NCI-H446 (cell line): ENCODE results near the gene MMP14.
"Not testable (repeated sequence)": the region's sequence is repeated elsewhere in the genome, so short reads cannot be mapped to it uniquely, and the experiment has no call there.

Source experiments
- DNase-seq, 2 experiments: peaks; one replicate each; lab custom pipeline; 2025; lab: John Stamatoyannopoulos, UW

The MMP14 gene

DNA sequence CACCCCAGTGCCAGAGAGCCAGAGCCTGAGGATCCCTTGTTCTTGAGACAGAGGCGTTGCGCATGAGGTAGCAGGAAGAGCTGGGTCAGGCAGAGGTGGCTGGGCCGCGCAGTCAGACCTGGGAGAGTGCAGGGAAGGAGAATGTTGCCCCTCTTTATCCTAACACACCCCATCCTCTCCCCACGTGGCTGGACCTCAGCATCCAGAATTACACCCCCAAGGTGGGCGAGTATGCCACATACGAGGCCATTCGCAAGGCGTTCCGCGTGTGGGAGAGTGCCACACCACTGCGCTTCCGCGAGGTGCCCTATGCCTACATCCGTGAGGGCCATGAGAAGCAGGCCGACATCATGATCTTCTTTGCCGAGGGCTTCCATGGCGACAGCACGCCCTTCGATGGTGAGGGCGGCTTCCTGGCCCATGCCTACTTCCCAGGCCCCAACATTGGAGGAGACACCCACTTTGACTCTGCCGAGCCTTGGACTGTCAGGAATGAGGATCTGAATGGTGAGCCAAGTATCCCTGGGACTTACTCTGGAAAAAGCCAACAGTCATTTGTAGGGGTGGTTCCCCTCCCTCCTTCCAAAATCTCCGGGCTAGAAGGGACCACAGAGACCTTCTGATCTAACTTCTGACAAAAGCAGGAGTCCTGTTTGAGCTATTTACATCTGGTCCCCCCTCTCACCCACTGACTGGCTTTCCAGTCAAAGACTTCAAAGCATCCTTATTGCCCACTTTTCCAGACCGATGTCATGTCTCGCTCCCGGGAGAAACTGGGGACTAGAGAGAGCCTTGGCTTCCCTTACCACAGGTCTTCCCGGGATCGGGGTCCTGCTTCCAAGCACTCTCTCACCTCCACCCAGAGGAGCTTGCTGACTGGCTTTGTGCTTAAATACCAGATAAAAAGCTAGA, 6.1 kb downstream of the MMP14 start:
- no peak for DNase-seq

DNA sequence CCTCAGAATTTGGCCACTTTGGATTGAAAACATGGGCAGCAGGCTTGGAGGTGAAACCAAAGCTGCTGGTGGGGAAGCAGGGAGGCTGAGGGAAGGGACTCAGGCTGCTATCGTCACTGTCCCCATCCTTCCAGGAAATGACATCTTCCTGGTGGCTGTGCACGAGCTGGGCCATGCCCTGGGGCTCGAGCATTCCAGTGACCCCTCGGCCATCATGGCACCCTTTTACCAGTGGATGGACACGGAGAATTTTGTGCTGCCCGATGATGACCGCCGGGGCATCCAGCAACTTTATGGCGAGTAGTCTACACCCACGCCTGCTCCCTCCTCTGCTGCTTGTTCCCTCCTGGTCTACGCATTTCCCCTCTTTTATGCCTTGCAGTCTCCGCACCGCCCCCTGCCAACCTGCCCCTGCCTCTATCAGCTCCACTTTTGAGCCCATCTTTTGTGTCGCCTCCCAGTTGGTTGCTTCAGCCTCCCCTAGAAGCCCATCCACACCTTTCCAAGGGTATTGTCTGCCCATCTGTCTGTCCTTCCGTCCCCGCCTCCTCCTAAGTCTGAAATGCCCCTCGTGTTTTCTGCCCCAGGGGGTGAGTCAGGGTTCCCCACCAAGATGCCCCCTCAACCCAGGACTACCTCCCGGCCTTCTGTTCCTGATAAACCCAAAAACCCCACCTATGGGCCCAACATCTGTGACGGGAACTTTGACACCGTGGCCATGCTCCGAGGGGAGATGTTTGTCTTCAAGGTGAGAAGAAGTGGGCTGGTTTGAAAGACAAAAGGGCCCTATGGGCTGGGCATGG, 6.9 kb downstream of the MMP14 start:
- no peak for DNase-seq

DNA sequence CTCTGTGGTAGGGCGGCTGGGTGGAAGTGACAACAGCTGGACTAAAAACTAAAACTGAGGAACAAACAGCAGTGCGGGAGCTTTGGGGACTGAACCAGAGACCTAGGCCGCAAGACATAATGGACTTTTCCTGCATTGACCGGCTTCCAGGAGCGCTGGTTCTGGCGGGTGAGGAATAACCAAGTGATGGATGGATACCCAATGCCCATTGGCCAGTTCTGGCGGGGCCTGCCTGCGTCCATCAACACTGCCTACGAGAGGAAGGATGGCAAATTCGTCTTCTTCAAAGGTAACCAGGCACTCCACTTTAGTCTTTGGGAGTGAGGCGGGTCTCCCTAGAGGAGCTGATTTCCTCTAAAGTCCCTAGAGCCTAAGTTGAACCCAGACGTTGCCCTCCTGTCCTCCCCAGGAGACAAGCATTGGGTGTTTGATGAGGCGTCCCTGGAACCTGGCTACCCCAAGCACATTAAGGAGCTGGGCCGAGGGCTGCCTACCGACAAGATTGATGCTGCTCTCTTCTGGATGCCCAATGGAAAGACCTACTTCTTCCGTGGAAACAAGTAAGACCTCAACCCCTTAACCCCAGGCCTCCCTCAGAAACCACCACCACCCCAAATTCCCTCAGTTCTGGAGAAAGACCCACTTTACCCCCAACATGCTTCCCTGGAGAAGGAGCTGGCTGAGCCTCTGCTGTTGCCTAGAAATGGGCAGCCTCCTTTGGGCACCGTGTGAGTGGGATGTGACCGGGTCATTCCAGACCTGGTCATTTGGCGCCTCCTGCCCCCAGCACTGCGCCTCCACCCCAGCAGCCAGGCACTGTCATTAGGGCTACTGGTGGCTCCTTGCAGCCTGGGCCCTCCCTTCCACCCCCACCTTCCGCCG, 8.1 kb downstream of the MMP14 start:
- DNase-seq: no peak

DNA sequence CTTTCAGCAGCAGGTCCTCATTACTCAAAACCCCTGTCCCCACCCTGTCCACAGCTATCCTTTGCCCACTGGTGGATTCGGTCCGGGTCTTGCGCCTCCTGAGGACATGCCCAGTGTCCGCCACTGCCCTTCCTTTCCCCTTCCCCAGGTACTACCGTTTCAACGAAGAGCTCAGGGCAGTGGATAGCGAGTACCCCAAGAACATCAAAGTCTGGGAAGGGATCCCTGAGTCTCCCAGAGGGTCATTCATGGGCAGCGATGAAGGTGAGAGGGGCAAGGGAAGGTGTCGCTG, 8.7 kb downstream of the MMP14 start:
- no peak for DNase-seq

DNA sequence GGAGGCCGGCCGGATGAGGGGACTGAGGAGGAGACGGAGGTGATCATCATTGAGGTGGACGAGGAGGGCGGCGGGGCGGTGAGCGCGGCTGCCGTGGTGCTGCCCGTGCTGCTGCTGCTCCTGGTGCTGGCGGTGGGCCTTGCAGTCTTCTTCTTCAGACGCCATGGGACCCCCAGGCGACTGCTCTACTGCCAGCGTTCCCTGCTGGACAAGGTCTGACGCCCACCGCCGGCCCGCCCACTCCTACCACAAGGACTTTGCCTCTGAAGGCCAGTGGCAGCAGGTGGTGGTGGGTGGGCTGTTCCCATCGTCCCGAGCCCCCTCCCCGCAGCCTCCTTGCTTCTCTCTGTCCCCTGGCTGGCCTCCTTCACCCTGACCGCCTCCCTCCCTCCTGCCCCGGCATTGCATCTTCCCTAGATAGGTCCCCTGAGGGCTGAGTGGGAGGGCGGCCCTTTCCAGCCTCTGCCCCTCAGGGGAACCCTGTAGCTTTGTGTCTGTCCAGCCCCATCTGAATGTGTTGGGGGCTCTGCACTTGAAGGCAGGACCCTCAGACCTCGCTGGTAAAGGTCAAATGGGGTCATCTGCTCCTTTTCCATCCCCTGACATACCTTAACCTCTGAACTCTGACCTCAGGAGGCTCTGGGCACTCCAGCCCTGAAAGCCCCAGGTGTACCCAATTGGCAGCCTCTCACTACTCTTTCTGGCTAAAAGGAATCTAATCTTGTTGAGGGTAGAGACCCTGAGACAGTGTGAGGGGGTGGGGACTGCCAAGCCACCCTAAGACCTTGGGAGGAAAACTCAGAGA, 9.6 kb downstream of the MMP14 start:
- no peak for DNase-seq

GRCh38 chr14:22846811-22847307, 10.5 kb downstream of the MMP14 start:
- no peak for DNase-seq

DNA sequence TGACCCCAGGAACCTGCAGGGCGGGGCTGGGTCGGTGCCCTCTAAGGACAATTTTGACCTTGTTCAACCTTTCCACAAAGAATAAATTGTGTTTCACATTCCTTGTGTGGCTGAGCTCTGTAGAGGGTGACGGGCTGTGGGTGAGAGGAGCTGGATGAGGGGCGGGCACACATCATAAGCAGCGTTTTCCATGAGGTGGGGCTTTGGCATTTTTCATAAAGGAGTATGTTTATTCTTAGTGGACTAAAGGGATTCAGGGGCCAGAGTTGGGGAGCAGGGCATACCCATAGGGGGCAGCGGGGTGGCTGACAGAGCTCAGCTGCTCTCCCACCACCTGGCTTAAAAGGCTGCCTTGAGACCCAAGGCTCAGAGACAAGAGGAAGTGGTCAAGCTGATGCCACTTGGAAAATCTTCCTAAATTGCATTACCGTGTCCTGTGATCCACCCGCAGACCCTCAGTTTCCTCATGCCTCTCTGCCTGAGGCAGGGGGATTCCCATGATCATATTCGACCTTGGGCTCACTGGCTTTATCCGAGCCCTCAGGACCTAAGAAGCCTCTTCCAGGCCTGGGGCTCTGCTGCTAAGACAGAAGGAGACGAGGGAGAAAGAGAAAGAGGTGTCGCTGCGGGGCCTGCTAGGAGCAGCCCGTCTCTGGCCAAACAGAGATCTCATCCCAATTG, 11.4 kb downstream of the MMP14 start:
- DNase-seq: no peak

- DNase-seq: peak; percentile 66 to 88
These were observed 12.2 kb downstream of the MMP14 start for GRCh38 chr14:22848351-22849164.

GRCh38 chr14:22849212-22849819, 12.9 kb downstream of the MMP14 start:
- DNase-seq: peak in 1 of 2 experiments; percentile 49

DNA sequence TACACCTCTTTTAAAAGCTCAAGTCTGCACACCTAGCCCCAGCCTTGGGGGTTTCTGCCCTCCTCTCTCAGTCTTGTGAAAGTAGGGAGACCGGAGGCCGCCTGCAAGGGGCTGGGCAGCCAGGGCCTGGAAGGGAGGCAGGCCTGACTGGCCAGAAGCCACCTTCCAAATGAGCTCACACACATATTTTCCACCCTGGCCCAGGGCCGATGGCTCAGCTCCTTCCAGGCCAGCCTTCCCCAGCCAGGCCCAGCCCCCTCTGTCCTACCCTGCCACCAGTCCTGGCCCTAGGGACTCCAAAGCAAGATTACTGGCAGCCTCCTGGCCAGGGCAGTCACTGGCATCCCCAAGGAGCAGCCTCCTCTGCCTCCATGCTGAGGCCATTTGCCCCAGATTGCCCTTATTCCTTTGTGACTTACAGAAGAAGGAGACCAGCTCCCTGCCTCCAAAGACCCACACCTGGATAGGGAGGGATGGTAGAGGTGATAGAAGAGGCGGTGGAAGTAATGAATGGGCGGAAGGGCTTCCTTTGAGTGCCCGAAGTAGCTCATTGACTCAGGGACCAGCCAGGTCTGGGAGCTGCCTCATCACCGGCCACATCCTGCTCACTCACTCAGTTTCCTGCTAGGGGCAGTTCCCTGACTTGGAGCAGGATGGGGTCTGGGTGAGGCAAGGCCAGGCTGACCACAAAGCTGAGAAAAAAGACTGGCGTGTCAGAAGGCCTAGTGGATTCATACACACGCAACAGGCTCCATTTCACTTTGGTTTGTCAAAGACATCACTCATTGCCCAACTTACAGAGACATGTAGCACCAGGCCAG, 14.8 kb downstream of the MMP14 start:
- DNase-seq: peak; percentile 68 to 79

GRCh38 chr14:22852178-22852577, 15.8 kb downstream of the MMP14 start:
- DNase-seq: not testable (repeated sequence)

DNA sequence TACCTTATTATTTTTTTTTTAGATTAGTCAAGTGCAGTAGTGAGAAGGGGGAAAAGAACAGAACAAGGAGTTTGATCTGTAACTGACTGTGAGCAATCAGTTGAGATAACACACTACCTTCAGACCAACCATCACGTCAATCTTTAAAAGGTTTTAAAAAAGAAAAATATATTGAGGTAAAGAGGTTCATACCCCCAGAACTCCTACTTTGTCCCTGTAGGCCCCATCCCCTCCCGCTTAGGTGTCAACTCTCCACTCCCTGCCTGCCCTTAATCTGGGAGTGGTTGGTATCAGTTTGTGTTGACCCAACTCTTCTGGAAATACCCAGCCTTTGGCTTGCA, 16.2 kb downstream of the MMP14 start:
- DNase-seq: no peak

GRCh38 chr14:22852940-22853767, 16.8 kb downstream of the MMP14 start:
- DNase-seq: peak; percentile 75 to 89

- not testable (repeated sequence) for DNase-seq
These were observed 17.9 kb downstream of the MMP14 start for GRCh38 chr14:22854296-22854695.

DNA sequence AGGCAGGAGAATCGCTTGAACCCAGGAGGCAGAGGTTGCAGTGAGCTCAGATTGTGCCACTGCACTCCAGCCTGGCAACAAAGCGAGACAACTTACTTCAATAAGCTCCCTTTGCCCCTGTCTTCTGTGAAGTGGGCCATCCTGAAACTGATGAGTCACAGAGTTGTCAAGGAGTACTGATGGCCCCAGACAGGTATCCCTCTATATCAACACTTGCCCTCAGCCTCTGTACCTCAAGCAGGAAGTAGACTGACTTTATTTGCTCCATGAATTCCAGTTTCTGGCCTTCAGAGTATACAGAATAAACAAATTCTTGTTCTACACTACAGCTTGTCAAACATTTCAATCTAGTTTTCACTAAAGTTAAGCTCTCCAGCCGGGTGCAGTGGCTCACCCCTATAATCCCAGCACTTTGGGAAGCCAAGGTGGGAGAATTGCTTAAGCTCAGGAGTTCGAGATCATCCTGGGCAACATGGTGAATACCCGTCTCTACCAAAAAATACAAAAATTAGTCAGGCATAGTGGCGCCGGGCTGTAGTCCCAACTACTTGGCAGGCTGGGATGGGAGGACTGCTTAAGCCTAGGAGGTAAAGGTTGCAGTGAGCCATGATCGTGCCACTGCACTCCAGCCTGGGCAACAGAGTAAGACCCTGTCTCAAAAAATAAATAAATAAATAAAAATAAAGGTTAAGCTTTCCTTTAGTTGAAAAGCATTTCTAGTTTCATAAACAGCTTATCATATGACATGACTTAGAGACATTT, 18.8 kb downstream of the MMP14 start:
- no peak for DNase-seq

DNA sequence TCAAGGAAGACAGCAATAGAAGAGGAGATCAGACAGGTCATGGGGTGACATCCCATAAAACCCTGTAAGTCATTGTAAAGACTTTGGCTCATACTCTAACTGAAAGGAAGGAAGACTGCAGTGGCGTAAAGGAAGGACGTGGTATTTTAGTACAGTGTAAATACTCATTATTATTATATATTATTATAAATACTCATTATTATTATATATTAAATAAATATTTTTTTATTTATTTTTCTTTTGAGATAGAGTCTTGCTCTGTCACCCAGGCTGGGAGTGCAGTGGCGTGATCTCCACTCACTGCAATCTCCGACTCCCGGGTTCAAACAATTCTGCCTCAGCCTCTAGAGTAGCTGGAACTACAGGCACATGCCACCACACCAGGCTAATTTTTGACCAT, 20.0 kb downstream of the MMP14 start:
- no peak for DNase-seq

DNA sequence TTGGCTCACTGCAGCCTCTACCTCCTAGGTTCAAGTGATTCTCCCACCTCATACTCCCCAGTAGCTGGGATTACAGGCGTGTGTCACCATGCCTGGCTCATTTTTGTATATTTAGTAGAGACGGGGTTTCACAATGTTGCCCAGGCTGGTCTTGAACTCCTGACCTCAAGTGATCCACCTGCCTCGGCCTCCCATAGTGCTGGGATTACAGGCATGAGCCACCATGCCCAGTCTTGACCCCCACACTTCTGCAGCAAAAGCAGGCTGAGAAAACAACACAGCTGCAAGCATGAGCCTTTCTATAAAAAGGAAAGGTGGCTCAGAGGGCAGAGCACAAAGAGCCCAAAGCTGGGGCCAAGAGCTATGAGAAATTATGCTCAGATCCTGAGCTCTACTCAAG, 24.0 kb downstream of the MMP14 start:
- not testable (repeated sequence) for DNase-seq
